Testis (tissue), 2 donors: Measurements from ENCODE around the gene BAHCC1.

Source experiments
- POLR2A ChIP-seq: fragments of 450-650 bp; IDR thresholded peaks from one replicate; pipeline ENCODE4 v1.6.1; 2017; ENCODE audit warnings: antibody characterized with exemption, mild to moderate bottlenecking, moderate library complexity
- TF ChIP-seq, protein P1 (sequence below), 3 experiments: fragments of 450-650 bp in 2 of 3; fragments of 200-600 bp in 1 of 3; sonication (generic) in 1 of 3; IDR thresholded peaks; one replicate each; pipeline ENCODE4 v1.5.1; 2016 to 2019; ENCODE audit warnings: antibody characterized with exemption in 3 of 3, mild to moderate bottlenecking in 2 of 3, moderate library complexity in 1 of 3

DNA sequence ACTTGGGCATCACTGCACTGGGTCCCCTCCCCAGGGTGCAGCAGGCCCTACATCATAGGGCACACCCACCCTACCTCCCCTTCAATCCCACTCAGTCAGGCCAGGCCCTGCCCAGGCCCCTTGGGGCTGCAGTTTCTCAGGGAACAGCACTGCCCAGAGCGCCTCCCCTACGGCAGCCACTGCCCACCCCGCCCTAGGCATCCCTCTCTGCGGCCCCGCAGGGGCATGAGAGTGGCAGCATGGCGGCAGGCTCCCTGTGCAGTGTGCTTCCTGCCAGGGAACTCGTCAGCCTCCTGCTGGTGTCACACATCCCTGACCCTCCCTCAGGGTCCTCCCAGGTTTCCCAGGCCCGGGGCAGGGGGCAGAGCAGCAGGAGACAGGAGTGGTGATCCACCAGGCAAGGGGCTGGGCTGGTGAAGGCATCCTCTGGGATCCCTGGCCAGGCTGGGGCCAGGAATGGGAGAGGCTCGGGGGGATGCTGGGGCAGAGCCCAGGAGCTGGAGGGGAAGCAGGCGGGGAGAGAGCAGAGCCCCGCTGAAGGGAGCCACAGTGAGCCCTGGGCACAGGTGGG, 16.2 kb upstream of the BAHCC1 start:
- TF ChIP-seq, protein P1, sequence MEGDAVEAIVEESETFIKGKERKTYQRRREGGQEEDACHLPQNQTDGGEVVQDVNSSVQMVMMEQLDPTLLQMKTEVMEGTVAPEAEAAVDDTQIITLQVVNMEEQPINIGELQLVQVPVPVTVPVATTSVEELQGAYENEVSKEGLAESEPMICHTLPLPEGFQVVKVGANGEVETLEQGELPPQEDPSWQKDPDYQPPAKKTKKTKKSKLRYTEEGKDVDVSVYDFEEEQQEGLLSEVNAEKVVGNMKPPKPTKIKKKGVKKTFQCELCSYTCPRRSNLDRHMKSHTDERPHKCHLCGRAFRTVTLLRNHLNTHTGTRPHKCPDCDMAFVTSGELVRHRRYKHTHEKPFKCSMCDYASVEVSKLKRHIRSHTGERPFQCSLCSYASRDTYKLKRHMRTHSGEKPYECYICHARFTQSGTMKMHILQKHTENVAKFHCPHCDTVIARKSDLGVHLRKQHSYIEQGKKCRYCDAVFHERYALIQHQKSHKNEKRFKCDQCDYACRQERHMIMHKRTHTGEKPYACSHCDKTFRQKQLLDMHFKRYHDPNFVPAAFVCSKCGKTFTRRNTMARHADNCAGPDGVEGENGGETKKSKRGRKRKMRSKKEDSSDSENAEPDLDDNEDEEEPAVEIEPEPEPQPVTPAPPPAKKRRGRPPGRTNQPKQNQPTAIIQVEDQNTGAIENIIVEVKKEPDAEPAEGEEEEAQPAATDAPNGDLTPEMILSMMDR (IDR thresholded peaks at IDR 0.05), result no peak
- TF ChIP-seq POLR2A, result no peak
